HCT116 (cell line): ENCODE results near the gene SYCP1. TPM values are rescaled to one million over a fixed set of nuclear protein-coding genes. Genes with fewer than 3 reads are reported as not detected.

Experiments
- ATAC-seq: fragments of 200-7000 bp; cut with Tn5 transposase; 2 replicates; pipeline ENCODE4 v1.9.1; 2020; ENCODE audit warnings: mild to moderate bottlenecking, moderate library complexity
- BruUV-seq: library from RNA; stranded (reverse); fragments of 400-500 nt; replicated peaks from 2 replicates; lab custom pipeline; 2021; lab: Mats Ljungman, UMichigan
- CTCF ChIA-PET: fragments of 300-600 bp; sonication (Branson Sonifier 250); formaldehyde crosslinking; loops from one replicate; lab custom pipeline; 2021; ENCODE audit warnings: antibody characterized with exemption; lab: Charles Lee
- POLR2A ChIA-PET: fragments of 300-600, 350-600 bp; sonication (Branson Sonifier 250); formaldehyde crosslinking; loops from one replicate; lab custom pipeline; 2021; ENCODE audit warnings: antibody characterized with exemption; lab: Charles Lee
- RAD21 ChIA-PET, 2 experiments: fragments of 300-600 bp; sonication (Branson Sonifier 250); formaldehyde crosslinking; loops; one replicate each; lab custom pipeline; 2023; ENCODE audit warnings: low total read pairs in 2 of 2; ENCODE audit not compliant: uncharacterized antibody in 2 of 2, unreplicated experiment in 2 of 2, low non-redundant PET in 1 of 2; lab: Charles Lee
- DNase-seq: peaks from one replicate; pipeline ENCODE4 v3.0.0-alpha.2; 2010; ENCODE audit warnings: low read depth, low spot score
- H2AFZ ChIP-seq: fragments of 200-600 bp; shearing (Covaris generic), sonication (generic); 2 replicates; pipeline ENCODE4 v1.6.1; 2017; ENCODE audit warnings: low read depth, mixed run types, mixed read lengths, antibody characterized with exemption, low read length; ENCODE audit not compliant: poor library complexity, severe bottlenecking
- H3K27ac ChIP-seq: 2 replicates; pipeline ENCODE4 v1.5.1; 2012; ENCODE audit warnings: low read depth, low read length
- H3K27me3 ChIP-seq: fragments of 200-600 bp; sonication (generic); 2 replicates; pipeline ENCODE4 v1.6.1; 2016; ENCODE audit warnings: mixed run types, low read length, mixed read lengths; ENCODE audit not compliant: insufficient read depth
- H3K36me3 ChIP-seq, 2 experiments: fragments of 200-500 bp in 1 of 2; fragments of 200-600 bp in 1 of 2; sonication (Bioruptor generic) in 1 of 2; sonication (generic) in 1 of 2; 2 replicates each; pipeline versions ENCODE4 v1.5.1 to v1.6.1; 2014 to 2016; ENCODE audit warnings: low read length in 2 of 2, inconsistent platforms in 1 of 2, mixed read lengths in 1 of 2, mixed run types in 1 of 2; ENCODE audit not compliant: insufficient read depth in 2 of 2, control insufficient read depth in 1 of 2
- H3K4me1 ChIP-seq, 2 experiments: fragments of 200-600 bp in 1 of 2; sonication (generic) in 1 of 2; 2 replicates each; pipeline versions ENCODE4 v1.5.1 to v1.6.1; 2012 to 2017; ENCODE audit warnings: low read length in 2 of 2, inconsistent platforms in 1 of 2, mild to moderate bottlenecking in 1 of 2, mixed read lengths in 1 of 2, mixed run types in 1 of 2, moderate library complexity in 1 of 2; ENCODE audit not compliant: insufficient read depth in 2 of 2, control insufficient read depth in 1 of 2
- H3K4me2 ChIP-seq: fragments of 200-600 bp; sonication (generic); 2 replicates; pipeline ENCODE4 v1.6.1; 2017; ENCODE audit warnings: mixed run types, low read length, mixed read lengths
- H3K4me3 ChIP-seq, 2 experiments: fragments of 200-600 bp in 1 of 2; sonication (generic) in 1 of 2; replicated peaks in 1 of 2; 2 replicates each; pipeline ENCODE4 v1.5.1; 2011 to 2016; ENCODE audit warnings: low read length in 2 of 2, control low read depth in 1 of 2, low read depth in 1 of 2, mild to moderate bottlenecking in 1 of 2, mixed read lengths in 1 of 2, mixed run types in 1 of 2
- H3K79me2 ChIP-seq: fragments of 200-600 bp; sonication (generic); 2 replicates; pipeline ENCODE4 v1.6.1; 2017; ENCODE audit warnings: mild to moderate bottlenecking, mixed run types, low read length, moderate library complexity, mixed read lengths; ENCODE audit not compliant: insufficient read depth
- H3K9ac ChIP-seq: fragments of 200-600 bp; sonication (generic); 2 replicates; pipeline ENCODE4 v1.6.1; 2016; ENCODE audit warnings: low read length, mixed read lengths
- H3K9me2 ChIP-seq: fragments of 200-600 bp; sonication (generic), shearing (Covaris generic); 2 replicates; pipeline ENCODE4 v1.6.1; 2017; ENCODE audit warnings: mixed run types, mild to moderate bottlenecking, moderate library complexity; ENCODE audit not compliant: insufficient read depth
- H3K9me3 ChIP-seq, 2 experiments: fragments of 200-500 bp in 1 of 2; fragments of 200-600 bp in 1 of 2; sonication (Bioruptor generic) in 1 of 2; sonication (generic) in 1 of 2; 2 replicates each; pipeline ENCODE4 v1.6.1; 2014 to 2017; ENCODE audit warnings: low read length in 2 of 2, mixed read lengths in 2 of 2, inconsistent platforms in 1 of 2, low read depth in 1 of 2, mild to moderate bottlenecking in 1 of 2, mixed run types in 1 of 2, moderate library complexity in 1 of 2; ENCODE audit not compliant: control insufficient read depth in 1 of 2, insufficient read depth in 1 of 2
- H4K20me1 ChIP-seq: fragments of 200-600 bp; sonication (generic), shearing (Covaris generic); 2 replicates; pipeline ENCODE4 v1.6.1; 2017; ENCODE audit warnings: mixed run types, mild to moderate bottlenecking, moderate library complexity; ENCODE audit not compliant: insufficient read depth
- CBX3 ChIP-seq: IDR thresholded peaks from 2 replicates; pipeline ENCODE4 v1.6.1; 2012; ENCODE audit warnings: low read depth
- CEBPB ChIP-seq: IDR thresholded peaks from 2 replicates; pipeline ENCODE4 v1.6.1; 2012; ENCODE audit warnings: low read depth
- EGR1 ChIP-seq: IDR thresholded peaks from 2 replicates; pipeline ENCODE4 v1.6.1; 2012; ENCODE audit warnings: low read depth
- ELF1 ChIP-seq: IDR thresholded peaks from 2 replicates; pipeline ENCODE4 v1.6.1; 2012; ENCODE audit warnings: low read depth, borderline replicate concordance
- EZH2 ChIP-seq: fragments of 200-600 bp; sonication (generic); IDR thresholded peaks from 2 replicates; pipeline ENCODE4 v1.6.1; 2017; ENCODE audit warnings: antibody characterized with exemption, mixed run types
- EZH2phosphoT487 ChIP-seq: fragments of 200-600 bp; IDR thresholded peaks from 2 replicates; pipeline ENCODE4 v1.6.1; 2018; ENCODE audit warnings: antibody characterized with exemption, borderline replicate concordance
- JUND ChIP-seq: IDR thresholded peaks from 2 replicates; pipeline ENCODE4 v1.6.1; 2012
- POLR2AphosphoS5 ChIP-seq: IDR thresholded peaks from 2 replicates; pipeline ENCODE4 v1.6.1; 2011; ENCODE audit warnings: mild to moderate bottlenecking, low read depth, low read length, moderate library complexity
- REST ChIP-seq: IDR thresholded peaks from 2 replicates; pipeline ENCODE4 v1.6.1; 2012; ENCODE audit warnings: low read depth
- YY1 ChIP-seq: IDR thresholded peaks from 2 replicates; pipeline ENCODE4 v1.6.1; 2011; ENCODE audit warnings: low read length, low read depth, moderate library complexity, mild to moderate bottlenecking; ENCODE audit not compliant: insufficient replicate concordance; ENCODE audit errors: extremely low read depth
- ZBTB33 ChIP-seq: IDR thresholded peaks from 2 replicates; pipeline ENCODE4 v1.6.1; 2011; ENCODE audit warnings: mild to moderate bottlenecking, low read length, moderate library complexity; ENCODE audit not compliant: insufficient replicate concordance; ENCODE audit errors: extremely low read depth
- ZNF274 ChIP-seq: fragments of 200-500 bp; sonication (Bioruptor generic); IDR thresholded peaks from 2 replicates; pipeline ENCODE4 v1.6.1; 2014; ENCODE audit warnings: mild to moderate bottlenecking, low read depth, low read length, inconsistent platforms
- intact Hi-C: fragments of 100-400 bp; cut with micrococcal nuclease; formaldehyde crosslinking; loops from 2 replicates; pipeline ENCODE4 v1.10.0; 2022
- total RNA-seq: library from RNA; stranded (reverse); gene quantifications from one replicate; pipeline ENCODE4 v1.2.1, GENCODE V29; 2021; ENCODE audit not compliant: unreplicated experiment
- TF ChIP-seq, protein P1 (sequence below): IDR thresholded peaks from 2 replicates; pipeline ENCODE4 v1.6.1; 2012
- TF ChIP-seq, protein P2 (sequence below): IDR thresholded peaks from 2 replicates; pipeline ENCODE4 v1.6.1; 2012

SYCP1 gene
- total RNA-seq, 1 experiment from 2014 or later, result not detected

GRCh38 chr1:114988095-114988494, 133.4 kb downstream of the SYCP1 start:
- no peaks in the 10 kb centered on the region for H3K9me2 ChIP-seq
- H3K9me3 ChIP-seq, result peaks cover 5 to 8% of the 10 kb centered on the region in 2 experiments; a peak in 3 of 4 replicates
- no peak for DNase-seq
- H3K27me3 ChIP-seq, result no peaks in the 10 kb centered on the region
- TF ChIP-seq YY1 (no peak), ELF1 (no peak), EGR1 (no peak), ZNF274 (no peak), CBX3 (no peak), EZH2phosphoT487 (no peak), CEBPB (no peak)
- TF ChIP-seq, protein P1, sequence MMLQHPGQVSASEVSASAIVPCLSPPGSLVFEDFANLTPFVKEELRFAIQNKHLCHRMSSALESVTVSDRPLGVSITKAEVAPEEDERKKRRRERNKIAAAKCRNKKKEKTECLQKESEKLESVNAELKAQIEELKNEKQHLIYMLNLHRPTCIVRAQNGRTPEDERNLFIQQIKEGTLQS, result no peak
- TF ChIP-seq, protein P2, sequence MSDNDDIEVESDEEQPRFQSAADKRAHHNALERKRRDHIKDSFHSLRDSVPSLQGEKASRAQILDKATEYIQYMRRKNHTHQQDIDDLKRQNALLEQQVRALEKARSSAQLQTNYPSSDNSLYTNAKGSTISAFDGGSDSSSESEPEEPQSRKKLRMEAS, result no peak
- TF ChIP-seq, all 23 proteins: peak for 0
- H2AFZ ChIP-seq, result no peak overlapping the region
- ChIA-PET CTCF (interaction anchor here (1.0 kb wide), 1 partner anchor 10 kb away, joined by 4 read pairs; no protein-coding TSS in a partner anchor), POLR2A (no interaction called here), RAD21 (no interaction called here)
- no peaks in the 10 kb centered on the region for H4K20me1 ChIP-seq
- H3K9ac ChIP-seq, result no peak overlapping the region
- intact Hi-C loops, result no loop called here
- H3K36me3 ChIP-seq, result no peaks in the 10 kb centered on the region
- H3K4me2 ChIP-seq, result no peak overlapping the region
- H3K27ac ChIP-seq, result no peak overlapping the region
- no peaks in the 10 kb centered on the region for H3K4me1 ChIP-seq
- H3K4me3 ChIP-seq, result no peak overlapping the region
- H3K79me2 ChIP-seq, result no peaks in the 10 kb centered on the region
- ATAC-seq, result no peak
- no TSS peak for BruUV-seq

- Histone ChIP-seq H3K4me1 (no peaks in the 10 kb centered on the region), H3K9ac (no peak overlapping the region), H3K9me2 (no peaks in the 10 kb centered on the region), H2AFZ (no peak overlapping the region), H3K79me2 (no peaks in the 10 kb centered on the region), H3K27me3 (no peaks in the 10 kb centered on the region), H4K20me1 (no peaks in the 10 kb centered on the region), H3K4me2 (no peak overlapping the region), H3K27ac (no peak overlapping the region), H3K9me3 (no peaks in the 10 kb centered on the region), H3K4me3 (no peak overlapping the region), H3K36me3 (no peaks in the 10 kb centered on the region)
- RAD21 ChIA-PET, result no interaction called here
- CTCF ChIA-PET, result no interaction called here
- no TSS peak for BruUV-seq
- POLR2A ChIA-PET, result no interaction called here
- no peak for ATAC-seq
- DNase-seq, result no peak
- intact Hi-C loops, result no loop called here
- TF ChIP-seq POLR2AphosphoS5 (no peak), CBX3 (no peak), EZH2 (no peak), REST (no peak), YY1 (no peak), ZBTB33 (no peak), JUND (no peak)
These were observed 143.0 kb downstream of the SYCP1 start for GRCh38 chr1:114997510-114998289.
